VCaP (cell line): Measurements from ENCODE around the gene TMEM185B.

Source experiments
- H3K27ac ChIP-seq: fragments of 450-650 bp; 2 replicates; pipeline ENCODE4 v1.5.1; 2017
- CTCF ChIP-seq: fragments of 450-650 bp; conservative IDR thresholded peaks from 2 replicates; pipeline ENCODE4 v1.5.1; 2017; ENCODE audit warnings: mild to moderate bottlenecking, moderate library complexity

Gene TMEM185B

GRCh38 chr2:120241684-120242083 lies 18.5 kb upstream of the TMEM185B start:
- no peak overlapping the region for H3K27ac ChIP-seq
- TF ChIP-seq CTCF, result no peak

- H3K27ac ChIP-seq, result no peak overlapping the region
- TF ChIP-seq CTCF, result no peak
Observed at GRCh38 chr2:120240901-120241429, 17.8 kb upstream of the TMEM185B start.

- no peak overlapping the region for H3K27ac ChIP-seq
- no peak for TF ChIP-seq CTCF
Observed at GRCh38 chr2:120239488-120240287, 16.5 kb upstream of the TMEM185B start.

GRCh38 chr2:120238728-120239487 lies 15.7 kb upstream of the TMEM185B start:
- no peak for TF ChIP-seq CTCF
- no peak overlapping the region for H3K27ac ChIP-seq

- no peak for TF ChIP-seq CTCF
- H3K27ac ChIP-seq, result no peak overlapping the region
Observed at GRCh38 chr2:120237491-120237902, 14.3 kb upstream of the TMEM185B start.

GRCh38 chr2:120236791-120237190 lies 13.6 kb upstream of the TMEM185B start:
- no peak overlapping the region for H3K27ac ChIP-seq
- no peak for TF ChIP-seq CTCF

GRCh38 chr2:120236316-120236715 lies 13.1 kb upstream of the TMEM185B start:
- no peak for TF ChIP-seq CTCF

More at GRCh38 chr2:120236316-120236715, 13.1 kb upstream of the TMEM185B start:
- no peak overlapping the region for H3K27ac ChIP-seq
